Lower leg skin (tissue), 4 donors: ENCODE measurements around the gene S100A1. TPM values are rescaled to one million over a fixed set of nuclear protein-coding genes. Genes with fewer than 3 reads are reported as not detected.

ENCODE experiments used
- DNase-seq, 2 donors: peaks; one replicate each; pipeline ENCODE4 v3.0.0-alpha.2; 2019; ENCODE audit warnings: low spot score in 2 of 2
- H3K4me3 ChIP-seq: fragments of 200-600 bp; sonication (generic); 2 replicates; pipeline ENCODE4 v1.5.1; 2017; ENCODE audit warnings: mild to moderate bottlenecking, low read depth; ENCODE audit not compliant: poor library complexity, severe bottlenecking
- POLR2A ChIP-seq, 2 donors: fragments of 450-650 bp; IDR thresholded peaks; one replicate each; pipeline ENCODE4 v1.6.1; 2016 to 2017; ENCODE audit warnings: antibody characterized with exemption in 2 of 2, mild to moderate bottlenecking in 1 of 2, moderate library complexity in 1 of 2
- WGBS, 2 donors: methylation state at CpG; one replicate each; pipeline ENCODE4 v1.1.5; 2018; 5-methylcytosine and 5-hydroxymethylcytosine counted together
- intact Hi-C: fragments of 100-400 bp; cut with DNase I; formaldehyde crosslinking; loops from one replicate; pipeline ENCODE4 v1.15.0; 2023; ENCODE audit warnings: low total_unique reads
- total RNA-seq, 4 donors: library from RNA; depleted of rRNA; stranded (reverse); fragments of >200 nt; gene quantifications; one replicate each; pipeline ENCODE4 v1.1.0, GENCODE V29; 2016
- TF ChIP-seq, protein P1 (sequence below), 3 donors: fragments of 450-650 bp; IDR thresholded peaks; one replicate each; pipeline ENCODE4 v1.5.1; 2016; ENCODE audit warnings: antibody characterized with exemption in 3 of 3, mild to moderate bottlenecking in 3 of 3, moderate library complexity in 2 of 3

S100A1 gene
- total RNA-seq, 4 donors from 2014 or later, result 8.7 to 33.5 (median 23.8) TPM

DNA sequence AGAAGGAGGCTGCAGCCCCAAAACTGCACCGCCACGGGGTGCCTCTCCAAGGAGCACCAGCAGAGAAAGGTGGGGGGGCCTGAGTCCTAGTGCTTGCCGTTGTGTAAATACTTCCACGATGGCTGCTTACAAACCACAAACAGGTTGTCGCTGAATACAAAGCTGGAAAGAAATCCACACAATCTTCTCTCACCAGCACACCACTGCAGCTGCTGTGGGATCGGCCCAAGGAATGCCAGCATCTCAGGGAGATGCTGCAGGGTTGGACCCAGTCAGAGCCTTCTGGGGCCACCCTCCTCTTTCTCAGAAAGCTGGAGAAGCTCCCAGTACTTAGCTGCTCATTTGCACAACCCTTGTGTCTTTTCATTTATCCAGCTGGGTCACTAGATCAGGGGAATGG is 9.1 kb upstream of the S100A1 start:
- intact Hi-C loops, result no loop called here
- no peak overlapping the region for H3K4me3 ChIP-seq
- TF ChIP-seq POLR2A (IDR thresholded peaks at IDR 0.05), result no peak
- TF ChIP-seq, protein P1, sequence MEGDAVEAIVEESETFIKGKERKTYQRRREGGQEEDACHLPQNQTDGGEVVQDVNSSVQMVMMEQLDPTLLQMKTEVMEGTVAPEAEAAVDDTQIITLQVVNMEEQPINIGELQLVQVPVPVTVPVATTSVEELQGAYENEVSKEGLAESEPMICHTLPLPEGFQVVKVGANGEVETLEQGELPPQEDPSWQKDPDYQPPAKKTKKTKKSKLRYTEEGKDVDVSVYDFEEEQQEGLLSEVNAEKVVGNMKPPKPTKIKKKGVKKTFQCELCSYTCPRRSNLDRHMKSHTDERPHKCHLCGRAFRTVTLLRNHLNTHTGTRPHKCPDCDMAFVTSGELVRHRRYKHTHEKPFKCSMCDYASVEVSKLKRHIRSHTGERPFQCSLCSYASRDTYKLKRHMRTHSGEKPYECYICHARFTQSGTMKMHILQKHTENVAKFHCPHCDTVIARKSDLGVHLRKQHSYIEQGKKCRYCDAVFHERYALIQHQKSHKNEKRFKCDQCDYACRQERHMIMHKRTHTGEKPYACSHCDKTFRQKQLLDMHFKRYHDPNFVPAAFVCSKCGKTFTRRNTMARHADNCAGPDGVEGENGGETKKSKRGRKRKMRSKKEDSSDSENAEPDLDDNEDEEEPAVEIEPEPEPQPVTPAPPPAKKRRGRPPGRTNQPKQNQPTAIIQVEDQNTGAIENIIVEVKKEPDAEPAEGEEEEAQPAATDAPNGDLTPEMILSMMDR (IDR thresholded peaks at IDR 0.05), result no peak
- no peak for DNase-seq
- 90 to 98% methylated on average over 6 of the region's 6 CpGs for WGBS, 2 donors

DNA sequence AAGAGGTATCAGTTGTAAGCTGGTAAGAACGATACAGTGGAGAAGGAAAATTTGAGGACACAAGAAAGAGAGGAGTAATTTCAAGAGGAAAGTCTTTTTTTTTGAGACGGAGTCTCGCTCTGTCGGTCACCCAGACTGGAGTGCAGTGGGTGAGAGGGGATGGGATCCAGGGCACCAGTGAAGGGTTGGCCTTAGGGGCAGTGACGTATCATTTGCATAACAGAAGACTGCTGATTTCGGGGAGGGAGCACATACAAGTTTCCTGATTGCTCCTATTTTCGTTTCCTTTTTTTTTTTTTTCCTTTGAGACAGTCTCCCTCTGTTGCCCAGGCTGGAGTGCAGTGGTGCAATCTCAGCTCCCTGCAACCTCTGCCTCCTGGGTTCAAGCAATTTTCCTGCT is 5.1 kb upstream of the S100A1 start:
- no peak for DNase-seq
- intact Hi-C loops, result loop anchor here (10.0 kb wide), 1 partner anchor 88 kb away; the partner anchor contains the start of gene S100A6
- TF ChIP-seq, protein P1 (IDR thresholded peaks at IDR 0.05), result no peak
- H3K4me3 ChIP-seq, result no peak overlapping the region
- WGBS, 2 donors, result 79 to 82% methylated on average over 7 of the region's 7 CpGs

DNA sequence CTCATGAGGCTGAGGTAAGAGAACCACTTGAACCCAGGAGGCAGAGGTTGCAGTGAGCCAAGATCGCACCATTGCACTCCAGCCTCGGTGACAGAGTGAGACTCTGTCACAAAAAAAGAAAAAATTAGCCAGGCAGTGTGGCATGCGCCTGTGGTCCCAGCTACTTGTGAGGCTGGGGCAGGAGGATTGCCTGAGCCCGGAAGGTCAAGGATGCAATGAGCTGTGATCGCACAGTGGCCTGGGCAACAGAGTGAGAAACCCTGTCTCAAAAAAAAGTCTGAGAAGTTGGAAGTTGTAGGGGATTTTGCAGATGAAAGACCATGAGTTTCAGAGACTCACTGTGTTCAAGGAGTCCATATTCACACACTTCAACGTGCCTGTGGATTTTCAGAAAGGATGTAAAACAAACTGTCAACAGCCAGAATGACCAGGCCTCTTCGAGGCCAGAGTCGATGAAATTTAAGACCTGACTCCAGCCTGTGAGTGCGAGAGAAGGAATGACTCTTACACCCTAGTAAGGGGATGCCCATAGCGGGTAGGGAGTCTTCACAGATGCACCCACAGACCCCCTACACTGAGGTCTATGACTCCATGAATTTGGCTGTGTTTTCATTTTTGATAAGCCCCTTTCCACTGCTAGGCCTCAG is 3.1 kb upstream of the S100A1 start:
- TF ChIP-seq, protein P1 (IDR thresholded peaks at IDR 0.05), result no peak
- TF ChIP-seq POLR2A (IDR thresholded peaks at IDR 0.05), result no peak
- DNase-seq, result peak in 1 of 2 donors; percentile 70
- intact Hi-C loops, result loop anchor here (10.0 kb wide), 1 partner anchor 90 kb away; the partner anchor contains the start of gene S100A6
- WGBS, 2 donors, result 94% methylated on average over 10 of the region's 10 CpGs
- no peak overlapping the region for H3K4me3 ChIP-seq

DNA sequence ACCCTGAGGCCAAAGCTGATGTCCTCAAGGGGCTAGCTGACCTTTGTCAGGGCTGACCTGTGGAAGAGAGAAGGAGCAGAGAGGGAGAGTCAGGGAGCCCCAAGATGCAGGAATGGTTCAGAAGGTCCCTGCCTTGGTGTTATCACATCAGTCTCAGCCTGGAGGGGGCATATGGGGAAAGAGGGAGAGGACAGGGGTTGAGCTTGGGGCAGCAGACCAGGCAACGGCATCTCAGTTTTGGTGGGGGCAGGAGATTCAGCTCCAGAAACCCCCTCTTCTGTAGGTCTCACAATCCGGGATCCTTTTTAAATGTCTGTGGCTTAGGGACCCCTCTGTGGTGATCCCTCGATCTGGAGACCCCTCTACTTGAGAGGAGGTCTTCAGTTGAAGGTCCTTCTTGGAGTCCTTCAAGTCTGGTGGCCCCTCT is 1.7 kb upstream of the S100A1 start:
- no peak for DNase-seq
- TF ChIP-seq, protein P1 (IDR thresholded peaks at IDR 0.05), result no peak
- TF ChIP-seq POLR2A (IDR thresholded peaks at IDR 0.05), result no peak

DNA sequence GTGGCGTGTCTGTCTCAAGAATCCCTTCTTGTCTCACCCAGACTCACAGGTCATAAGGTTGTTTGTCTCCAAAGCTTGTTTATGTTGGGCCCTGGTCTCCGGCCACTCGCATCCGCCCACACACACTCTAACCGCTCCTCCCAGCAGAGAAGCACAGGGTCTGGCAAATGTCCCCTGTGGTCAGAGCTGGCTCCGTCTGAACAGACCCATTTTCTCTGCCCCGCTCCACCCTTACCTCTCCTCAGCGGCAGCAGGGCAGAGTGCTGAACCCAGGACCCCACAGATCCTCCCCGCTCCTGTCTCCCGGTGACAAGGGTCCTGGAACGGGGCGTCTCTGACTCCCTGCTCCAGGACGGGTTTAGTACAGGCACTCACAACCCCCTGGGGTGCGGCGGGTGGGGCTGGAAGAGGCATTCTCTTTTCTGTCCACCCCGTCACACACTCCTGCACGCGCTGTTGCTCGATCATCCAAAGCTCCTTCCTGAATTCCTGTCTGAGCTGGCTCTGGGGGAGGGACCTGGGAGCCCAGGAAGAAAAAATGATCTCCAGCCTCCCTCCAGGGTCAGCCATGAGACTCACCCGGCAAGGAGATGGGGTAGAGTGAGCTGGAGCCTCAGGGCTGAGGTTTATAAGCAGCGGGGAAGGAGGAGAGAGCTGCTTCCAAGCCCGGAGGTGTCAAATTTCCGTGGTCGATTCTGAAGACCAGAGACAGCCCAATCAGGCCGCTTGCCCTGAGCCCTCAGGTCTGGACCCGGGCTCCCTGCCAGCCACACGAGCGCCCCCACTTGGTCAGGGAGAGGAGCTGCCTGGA is 1.1 kb upstream of the S100A1 start, which contains the start of gene S100A13:
S100A13 (minus strand) TSS at position 602 of the 811 bp plus-strand sequence. CDS start 1,033 bp downstream, outside the sequence.
- peak; percentile 77 to 95 for DNase-seq
- TF ChIP-seq POLR2A (IDR thresholded peaks at IDR 0.05), result peak in 1 of 2 donors; percentile 31
- TF ChIP-seq, protein P1 (IDR thresholded peaks at IDR 0.05), result no peak
- intact Hi-C loops, result loop anchor here (10.0 kb wide), 1 partner anchor 92 kb away; the partner anchor contains the start of gene S100A6
- peak within 1 kb of the TSS; percentile 39 for H3K4me3 ChIP-seq
- 11 to 15% methylated on average over 24 to 26 of the region's 28 CpGs for WGBS, 2 donors

More for the DNA sequence above, 1.7 kb upstream of the S100A1 start:
- WGBS, 2 donors, result 53 to 59% methylated on average over 3 of the region's 3 CpGs
- intact Hi-C loops, result loop anchor here (10.0 kb wide), 1 partner anchor 92 kb away; the partner anchor contains the start of gene S100A6
- H3K4me3 ChIP-seq, result peak overlapping the region; percentile 39
